ENCODE results near the gene CA10. TPM values are rescaled to one million over a fixed set of nuclear protein-coding genes. Genes with fewer than 3 reads are reported as not detected.

CA10 gene
- total and polyA plus RNA-seq, 2 of the 4 experiments (the other 2 are of a cell fraction) = not detected

- no CpG with 5 or more reads among the region's 2 CpGs for WGBS, 2 experiments (ENCODE audit: extremely low coverage in 2 of 2, insufficient read length in 1 of 2)
- no peak overlapping the region for H2AK5ac ChIP-seq (ENCODE audit: low read depth, low read length)
- no peak for TF ChIP-seq CEBPB (IDR thresholded peaks at IDR 0.05; ENCODE audit: low read depth, low read length)
- in situ Hi-C loops (cut with MboI; ENCODE audit: low sequenced_read_pairs) = no loop called here
- H2BK5ac ChIP-seq (ENCODE audit: low read depth, low read length, poor library complexity, severe bottlenecking) = no peak overlapping the region
- H3K79me1 ChIP-seq (ENCODE audit: low read depth in 1 of 2, low read length in 2 of 2) = no peaks in the 10 kb centered on the region
- H3K36me3 ChIP-seq (ENCODE audit: control insufficient read depth, insufficient read depth, low read length) = no peaks in the 10 kb centered on the region
- H3K27me3 ChIP-seq (ENCODE audit: control insufficient read depth, insufficient read depth, low read length) = no peaks in the 10 kb centered on the region
- dilution Hi-C loops (cut with HindIII; ENCODE audit: low sequenced_read_pairs, unreplicated experiment) = no loop called here
- H3K14ac ChIP-seq (replicated peaks; ENCODE audit: low read depth, low read length) = no peak overlapping the region
- no peak overlapping the region for H2AFZ ChIP-seq (replicated peaks; ENCODE audit: low read length, poor library complexity)
- no TSS peak for BruUV-seq (replicated peaks)
- H3K9ac ChIP-seq (ENCODE audit: low read depth, low read length) = no peak overlapping the region
- no peak overlapping the region for H3K4me3 ChIP-seq (ENCODE audit: insufficient read depth, low read depth, low read length)
- no peak overlapping the region for H4K5ac ChIP-seq (ENCODE audit: low read depth, low read length)
- no peak overlapping the region for H3K23ac ChIP-seq (ENCODE audit: low read depth, low read length)
- no peak overlapping the region for H3K27ac ChIP-seq (ENCODE audit: insufficient read depth, low read length)
- H2BK120ac ChIP-seq (ENCODE audit: low read depth, low read length) = no peak overlapping the region
- intact Hi-C loops (cut with micrococcal nuclease) = no loop called here
- POLR2A ChIA-PET (ENCODE audit: unreplicated experiment) = no interaction called here
- no peak overlapping the region for H3K18ac ChIP-seq (ENCODE audit: low read depth, low read length)
- no peak overlapping the region for H3K4me2 ChIP-seq (ENCODE audit: low read depth, low read length)
- DNase-seq (no peak), ATAC-seq (ENCODE audit: low read depth) (no peak)
- no peak overlapping the region for H2AK9ac ChIP-seq (replicated peaks; ENCODE audit: low read depth, low read length, poor library complexity)
- no peak overlapping the region for H4K91ac ChIP-seq (ENCODE audit: insufficient read depth, low read depth, low read length)
- H2BK15ac ChIP-seq (ENCODE audit: low read depth, low read length) = no peak overlapping the region
- no peak overlapping the region for H3K56ac ChIP-seq (ENCODE audit: extremely low read depth, insufficient read depth, low read length)
- H3K9me1 ChIP-seq (ENCODE audit: insufficient read depth, low read length) = no peaks in the 10 kb centered on the region
- no peaks in the 10 kb centered on the region for H3K4me1 ChIP-seq (ENCODE audit: control insufficient read depth, insufficient read depth, low read length)
- peaks cover 7% of the 10 kb centered on the region for H3K9me3 ChIP-seq (ENCODE audit: control insufficient read depth, insufficient read depth, low read length)
- no peak overlapping the region for H3K4ac ChIP-seq (ENCODE audit: low read depth, low read length)
- CTCF ChIA-PET = interaction anchor here (0.7 kb wide), 1 partner anchor 18 kb away, joined by 3 read pairs; no protein-coding TSS in a partner anchor
- no peaks in the 10 kb centered on the region for H4K20me1 ChIP-seq (ENCODE audit: insufficient read depth, low read length)
- H4K8ac ChIP-seq (ENCODE audit: low read depth in 2 of 2, low read length in 2 of 2) = no peak overlapping the region
- H2BK20ac ChIP-seq (ENCODE audit: low read depth, low read length) = no peak overlapping the region
Measured at GRCh38 chr17:51745993-51746392, 412.5 kb downstream of the CA10 start.
